H9 (cell line): ENCODE measurements around the gene TMEM245. TPM values are rescaled to one million over a fixed set of nuclear protein-coding genes. Genes with fewer than 3 reads are reported as not detected.

ENCODE experiments used
- DNase-seq: peaks from one replicate; pipeline ENCODE4 v3.0.0-alpha.2; 2017
- H2AFZ ChIP-seq: one replicate; pipeline ENCODE4 v1.6.1; 2013; ENCODE audit warnings: mild to moderate bottlenecking, low read length, control low read depth, moderate library complexity
- H2AK5ac ChIP-seq: 2 replicates; pipeline ENCODE4 v1.6.1; 2013; ENCODE audit warnings: low read length, control low read depth, mixed read lengths; ENCODE audit not compliant: insufficient read length
- H2BK120ac ChIP-seq: one replicate; pipeline ENCODE4 v1.6.1; 2013; ENCODE audit warnings: low read depth, mild to moderate bottlenecking, low read length, control low read depth, inconsistent platforms; ENCODE audit not compliant: poor library complexity, severe bottlenecking
- H2BK12ac ChIP-seq: 2 replicates; pipeline ENCODE4 v1.6.1; 2013; ENCODE audit warnings: low read length, control low read depth, mixed read lengths, low read depth; ENCODE audit not compliant: insufficient read length
- H2BK15ac ChIP-seq: 2 replicates; pipeline ENCODE4 v1.6.1; 2013; ENCODE audit warnings: low read depth, low read length, control low read depth
- H2BK20ac ChIP-seq: one replicate; pipeline ENCODE4 v1.6.1; 2013; ENCODE audit warnings: low read depth, mild to moderate bottlenecking, low read length, control low read depth, inconsistent platforms; ENCODE audit not compliant: poor library complexity, severe bottlenecking
- H2BK5ac ChIP-seq: 2 replicates; pipeline ENCODE4 v1.6.1; 2013; ENCODE audit warnings: low read length, control low read depth, mixed read lengths; ENCODE audit not compliant: insufficient read length
- H3K14ac ChIP-seq: 2 replicates; pipeline ENCODE4 v1.6.1; 2013; ENCODE audit warnings: low read length, control low read depth; ENCODE audit not compliant: insufficient read depth
- H3K18ac ChIP-seq: 2 replicates; pipeline ENCODE4 v1.6.1; 2013; ENCODE audit warnings: low read depth, mild to moderate bottlenecking, mixed read lengths, low read length, control low read depth; ENCODE audit not compliant: insufficient read length
- H3K23ac ChIP-seq: 2 replicates; pipeline ENCODE4 v1.6.1; 2013; ENCODE audit warnings: low read length, control low read depth, mixed read lengths, low read depth; ENCODE audit not compliant: insufficient read length
- H3K23me2 ChIP-seq: 2 replicates; pipeline ENCODE4 v1.6.1; 2013; ENCODE audit warnings: low read depth, mild to moderate bottlenecking, mixed read lengths, low read length, control low read depth; ENCODE audit not compliant: insufficient read length, poor library complexity, severe bottlenecking
- H3K27ac ChIP-seq: 2 replicates; pipeline ENCODE4 v1.5.1; 2013; ENCODE audit warnings: low read length, control low read depth, mixed read lengths, low read depth; ENCODE audit not compliant: insufficient read length
- H3K27me3 ChIP-seq: 2 replicates; pipeline ENCODE4 v1.6.1; 2013; ENCODE audit warnings: low read length, control low read depth, inconsistent platforms; ENCODE audit not compliant: insufficient read depth
- H3K4ac ChIP-seq: 2 replicates; pipeline ENCODE4 v1.6.1; 2013; ENCODE audit warnings: low read depth, mild to moderate bottlenecking, control low read depth, inconsistent platforms, low read length, moderate library complexity
- H3K4me1 ChIP-seq: 2 replicates; pipeline ENCODE4 v1.6.1; 2013; ENCODE audit warnings: low read length, control low read depth, inconsistent platforms; ENCODE audit not compliant: insufficient read depth
- H3K4me2 ChIP-seq: 2 replicates; pipeline ENCODE4 v1.6.1; 2013; ENCODE audit warnings: low read length, control low read depth, mixed read lengths; ENCODE audit not compliant: insufficient read length, insufficient read depth
- H3K56ac ChIP-seq: 2 replicates; pipeline ENCODE4 v1.6.1; 2013; ENCODE audit warnings: low read depth, mild to moderate bottlenecking, mixed read lengths, low read length, control low read depth; ENCODE audit not compliant: insufficient read length
- H3K79me1 ChIP-seq: 2 replicates; pipeline ENCODE4 v1.6.1; 2013; ENCODE audit warnings: low read depth, mild to moderate bottlenecking, moderate library complexity, low read length, control low read depth, inconsistent platforms; ENCODE audit not compliant: insufficient read depth, poor library complexity, severe bottlenecking
- H3K79me2 ChIP-seq: 2 replicates; pipeline ENCODE4 v1.6.1; 2013; ENCODE audit warnings: low read length, control low read depth, inconsistent platforms; ENCODE audit not compliant: insufficient read depth
- H3K9ac ChIP-seq: 2 replicates; pipeline ENCODE4 v1.6.1; 2013; ENCODE audit warnings: low read length, control low read depth, mixed read lengths; ENCODE audit not compliant: insufficient read length; ENCODE audit errors: extremely low read depth
- H3K9me3 ChIP-seq: one replicate; pipeline ENCODE4 v1.6.1; 2013; ENCODE audit warnings: low read depth, low read length, inconsistent platforms; ENCODE audit not compliant: control insufficient read depth
- H3T11ph ChIP-seq: one replicate; pipeline ENCODE4 v1.6.1; 2013; ENCODE audit warnings: mild to moderate bottlenecking, low read length, control low read depth, inconsistent platforms
- H4K20me1 ChIP-seq: one replicate; pipeline ENCODE4 v1.6.1; 2013; ENCODE audit not compliant: control insufficient read depth, insufficient read length, insufficient read depth
- H4K5ac ChIP-seq: 2 replicates; pipeline ENCODE4 v1.6.1; 2013; ENCODE audit warnings: low read depth, mild to moderate bottlenecking, mixed read lengths, low read length, control low read depth; ENCODE audit not compliant: insufficient read length
- H4K8ac ChIP-seq: replicated peaks from 2 replicates; pipeline ENCODE4 v1.6.1; 2013; ENCODE audit warnings: low read length, control low read depth, mixed read lengths, low read depth; ENCODE audit not compliant: insufficient read length
- H4K91ac ChIP-seq: 2 replicates; pipeline ENCODE4 v1.6.1; 2013; ENCODE audit warnings: low read depth, mild to moderate bottlenecking, moderate library complexity, mixed read lengths, low read length, control low read depth; ENCODE audit not compliant: insufficient read length
- H3K27ac Mint-ChIP-seq, 3 experiments: 2 replicates in 2 of 3; 3 replicates in 1 of 3; pipeline ENCODE4 v1.8.0; 2020 to 2021; ENCODE audit warnings: mixed read lengths in 3 of 3, mild to moderate bottlenecking in 1 of 3, moderate library complexity in 1 of 3
- H3K27me3 Mint-ChIP-seq: 2 replicates; pipeline ENCODE4 v1.8.0; 2021; ENCODE audit warnings: low read depth, mild to moderate bottlenecking, moderate library complexity, mixed read lengths
- H3K36me3 Mint-ChIP-seq, 3 experiments: 2 replicates in 2 of 3; 3 replicates in 1 of 3; pipeline ENCODE4 v1.8.0; 2020 to 2021; ENCODE audit warnings: low read depth in 3 of 3, mixed read lengths in 3 of 3; ENCODE audit not compliant: insufficient read depth in 1 of 3
- H3K4me1 Mint-ChIP-seq, 2 experiments: 2 replicates each; pipeline ENCODE4 v1.8.0; 2020; ENCODE audit warnings: mixed read lengths in 2 of 2
- H3K4me3 Mint-ChIP-seq, 2 experiments: 2 replicates in 1 of 2; 3 replicates in 1 of 2; pipeline ENCODE4 v1.8.0; 2020 to 2021; ENCODE audit warnings: mild to moderate bottlenecking in 2 of 2, mixed read lengths in 2 of 2, moderate library complexity in 1 of 2
- H3K9me3 Mint-ChIP-seq, 2 experiments: 2 replicates in 1 of 2; 3 replicates in 1 of 2; pipeline ENCODE4 v1.8.0; 2020; ENCODE audit warnings: mild to moderate bottlenecking in 2 of 2, mixed read lengths in 2 of 2, moderate library complexity in 1 of 2
- CTCF ChIP-seq: fragments of 200-600 bp; sonication (generic); conservative IDR thresholded peaks from 3 replicates; pipeline ENCODE4 v1.8.0; 2021; ENCODE audit warnings: antibody characterized with exemption, mild to moderate bottlenecking
- WGBS: extraction: QIAGEN DNeasy Blood & Tissue Kit; methylation state at CpG from one replicate; pipeline ENCODE4 v1.1.7; 2013; ENCODE audit warnings: missing lambda C conversion rate, low lambda C conversion rate, mixed read lengths; ENCODE audit not compliant: insufficient read length; ENCODE audit errors: extremely low coverage; 5-methylcytosine and 5-hydroxymethylcytosine counted together
- total RNA-seq: library from RNA; stranded (reverse); gene quantifications from 2 replicates; pipeline ENCODE4 v1.2.1, GENCODE V29; 2021

Gene TMEM245
- total RNA-seq, 1 experiment from 2014 or later, result 37.9 TPM

GRCh38 chr9:109149722-109150121, 30.0 kb upstream of the TMEM245 start:
- H4K20me1 ChIP-seq, result no peaks in the 10 kb centered on the region
- no peak overlapping the region for H4K8ac ChIP-seq
- H3T11ph ChIP-seq, result no peak overlapping the region
- H3K9me3 ChIP-seq, result peaks cover 14% of the 10 kb centered on the region
- no peak overlapping the region for H3K18ac ChIP-seq
- H3K79me1 ChIP-seq, result no peaks in the 10 kb centered on the region
- no peaks in the 10 kb centered on the region for H3K27me3 ChIP-seq
- H3K4me2 ChIP-seq, result no peak overlapping the region
- H2BK15ac ChIP-seq, result no peak overlapping the region
- no peak overlapping the region for H2BK12ac ChIP-seq
- H3K79me2 ChIP-seq, result no peaks in the 10 kb centered on the region
- H3K4ac ChIP-seq, result no peak overlapping the region
- H3K4me3 Mint-ChIP-seq, result no peak overlapping the region; a peak in 1 of 5 replicates
- H3K4me1 ChIP-seq, result no peaks in the 10 kb centered on the region
- H2AFZ ChIP-seq, result no peak overlapping the region
- peaks cover 31% of the 10 kb centered on the region in 2 experiments for H3K9me3 Mint-ChIP-seq
- no peak overlapping the region for H3K9ac ChIP-seq
- H3K56ac ChIP-seq, result no peak overlapping the region
- no peak overlapping the region for H3K14ac ChIP-seq
- TF ChIP-seq CTCF, result no peak
- no peak overlapping the region for H3K27ac Mint-ChIP-seq
- H2BK5ac ChIP-seq, result no peak overlapping the region
- H3K4me1 Mint-ChIP-seq, result no peaks in the 10 kb centered on the region
- H3K23ac ChIP-seq, result no peak overlapping the region
- no peak overlapping the region for H3K27ac ChIP-seq
- no peak overlapping the region for H2AK5ac ChIP-seq
- H4K5ac ChIP-seq, result no peak overlapping the region
- H3K23me2 ChIP-seq, result no peaks in the 10 kb centered on the region
- no peak overlapping the region for H2BK120ac ChIP-seq
- no peak overlapping the region for H2BK20ac ChIP-seq
- WGBS, result no CpG with 5 or more reads among the region's 4 CpGs
- H3K27me3 Mint-ChIP-seq, result no peaks in the 10 kb centered on the region; the same call in none of the 2 replicates
- peaks cover 6 to 21% (median 11%) of the 10 kb centered on the region in 3 experiments for H3K36me3 Mint-ChIP-seq
- no peak overlapping the region for H4K91ac ChIP-seq
- DNase-seq, result no peak
